PC-9 (cell line): Measurements from ENCODE around the gene NADSYN1.

Experiments
- CTCF ChIP-seq: fragments of 200-600 bp; sonication (generic); conservative IDR thresholded peaks from 2 replicates; pipeline ENCODE4 v1.6.1; 2017; ENCODE audit warnings: mixed run types, antibody characterized with exemption, mild to moderate bottlenecking, moderate library complexity
- EZH2 ChIP-seq: fragments of 200-600 bp; sonication (generic); IDR thresholded peaks from 2 replicates; pipeline ENCODE4 v1.8.0; 2017; ENCODE audit warnings: antibody characterized with exemption, low read depth

DNA sequence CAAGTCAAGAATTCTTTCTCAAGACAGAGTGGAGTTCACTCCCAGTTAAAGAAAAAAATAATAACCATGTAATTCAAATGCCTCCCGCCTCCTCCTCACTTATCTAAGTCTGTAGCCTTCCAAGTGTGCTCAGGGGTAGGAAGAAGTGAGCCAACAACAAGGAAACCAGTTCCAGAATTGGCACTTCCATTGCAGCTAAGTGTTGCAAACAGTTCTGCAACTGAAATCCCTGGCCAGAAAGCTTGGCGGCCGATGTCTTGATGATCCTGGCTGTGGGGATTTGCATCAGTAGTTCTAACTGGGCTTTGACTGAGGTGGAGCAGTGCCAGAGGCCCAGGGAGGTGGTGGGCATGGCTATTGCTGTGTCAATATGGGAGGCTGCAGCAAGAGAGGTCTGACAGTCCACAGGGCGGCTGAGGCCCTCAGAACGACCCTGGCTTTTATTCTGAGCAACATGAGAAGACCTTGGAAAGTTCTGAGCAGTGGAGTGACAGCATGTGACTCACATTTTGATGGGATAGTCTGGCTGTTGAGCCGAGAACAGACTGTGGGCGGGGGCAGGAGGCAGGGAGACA, 24.1 kb upstream of the NADSYN1 start:
- TF ChIP-seq CTCF (no peak), EZH2 (no peak)
